GM10248 (cell line): ENCODE measurements around the gene AKR1E2.

Experiments used
- CTCF ChIA-PET: fragments of 300-600 bp; sonication (Branson Sonifier 250); formaldehyde crosslinking; extraction: SDS; loops from one replicate; lab custom pipeline; 2021; ENCODE audit warnings: antibody characterized with exemption; lab: Yijun Ruan, JAX
- POLR2A ChIA-PET: fragments of 350-650 bp; sonication (Branson Sonifier 250); formaldehyde crosslinking; extraction: SDS; loops from one replicate; lab custom pipeline; 2020; ENCODE audit warnings: antibody characterized with exemption; lab: Yijun Ruan, JAX
- DNase-seq: peaks from one replicate; pipeline ENCODE4 v3.0.0; 2012; ENCODE audit errors: extremely low spot score
- TF ChIP-seq, protein P1 (sequence below): IDR thresholded peaks from 2 replicates; pipeline ENCODE4 v1.5.1; 2012; ENCODE audit warnings: mild to moderate bottlenecking, low read depth; ENCODE audit errors: extremely low read depth, missing control alignments, control extremely low read depth

The AKR1E2 gene

DNA sequence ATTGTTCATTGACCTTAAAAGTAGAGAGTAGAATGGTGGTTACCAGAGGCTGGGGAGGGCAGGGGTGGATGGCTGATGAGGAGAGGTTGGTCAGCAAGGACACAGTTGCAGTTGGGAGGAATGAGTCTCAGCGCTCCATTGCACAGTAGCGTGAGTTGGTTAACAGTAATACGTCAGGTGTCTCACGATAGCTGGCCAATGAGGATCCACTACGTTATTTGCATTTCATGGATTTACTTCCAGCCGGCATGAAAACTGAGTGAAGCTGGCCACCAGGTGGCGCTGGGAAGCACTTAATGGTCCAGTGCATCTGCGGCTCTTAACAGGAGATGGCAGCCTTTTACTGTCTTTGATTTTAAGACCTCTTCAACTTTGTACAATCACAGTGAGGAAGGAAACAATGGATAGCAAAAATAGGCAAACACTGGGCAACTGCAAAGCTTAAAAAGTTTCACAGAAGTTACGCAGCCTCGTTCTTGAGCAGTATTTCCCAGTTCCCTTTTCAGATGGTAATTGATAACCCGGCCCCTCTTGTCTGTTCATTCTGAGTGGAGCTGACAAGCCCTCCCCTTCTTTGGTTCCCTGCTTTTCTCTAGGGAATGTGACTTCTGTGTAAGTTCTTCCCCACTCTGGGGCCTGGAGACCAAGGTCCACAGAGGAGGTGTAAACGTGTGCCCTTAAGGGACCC, 23.7 kb downstream of the AKR1E2 start:
- DNase-seq, result peak; percentile 65
- POLR2A ChIA-PET, result no interaction called here
- CTCF ChIA-PET, result interaction anchor here (0.9 to 6.7 kb wide), 38 partner anchors 8 to 772 kb away, joined by 3 to 112 read pairs (median 4); no protein-coding TSS in a partner anchor
- TF ChIP-seq, protein P1, sequence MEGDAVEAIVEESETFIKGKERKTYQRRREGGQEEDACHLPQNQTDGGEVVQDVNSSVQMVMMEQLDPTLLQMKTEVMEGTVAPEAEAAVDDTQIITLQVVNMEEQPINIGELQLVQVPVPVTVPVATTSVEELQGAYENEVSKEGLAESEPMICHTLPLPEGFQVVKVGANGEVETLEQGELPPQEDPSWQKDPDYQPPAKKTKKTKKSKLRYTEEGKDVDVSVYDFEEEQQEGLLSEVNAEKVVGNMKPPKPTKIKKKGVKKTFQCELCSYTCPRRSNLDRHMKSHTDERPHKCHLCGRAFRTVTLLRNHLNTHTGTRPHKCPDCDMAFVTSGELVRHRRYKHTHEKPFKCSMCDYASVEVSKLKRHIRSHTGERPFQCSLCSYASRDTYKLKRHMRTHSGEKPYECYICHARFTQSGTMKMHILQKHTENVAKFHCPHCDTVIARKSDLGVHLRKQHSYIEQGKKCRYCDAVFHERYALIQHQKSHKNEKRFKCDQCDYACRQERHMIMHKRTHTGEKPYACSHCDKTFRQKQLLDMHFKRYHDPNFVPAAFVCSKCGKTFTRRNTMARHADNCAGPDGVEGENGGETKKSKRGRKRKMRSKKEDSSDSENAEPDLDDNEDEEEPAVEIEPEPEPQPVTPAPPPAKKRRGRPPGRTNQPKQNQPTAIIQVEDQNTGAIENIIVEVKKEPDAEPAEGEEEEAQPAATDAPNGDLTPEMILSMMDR, result peak; percentile 100

DNA sequence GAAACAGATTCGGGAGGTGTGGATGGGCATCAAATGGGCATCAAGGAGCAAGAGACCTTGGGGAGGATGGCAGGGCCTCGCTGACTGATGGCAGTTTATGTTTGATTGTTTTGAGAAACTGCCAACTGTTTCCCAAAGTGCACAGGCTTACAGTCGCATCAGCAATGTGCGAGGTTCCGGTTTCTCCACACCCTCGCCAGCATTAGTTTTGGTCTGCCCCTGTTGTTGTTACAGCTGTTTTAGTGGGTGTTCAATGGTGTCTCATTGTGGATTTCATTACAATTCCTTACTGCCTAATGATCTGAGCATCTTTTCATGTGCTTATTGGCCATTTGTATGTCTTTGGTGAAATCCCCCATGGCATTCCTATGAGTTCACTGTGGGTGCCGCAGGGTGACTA, 24.4 kb downstream of the AKR1E2 start:
- ChIA-PET POLR2A (no interaction called here), CTCF (interaction anchor here (0.9 to 6.7 kb wide), 38 partner anchors 8 to 772 kb away, joined by 3 to 112 read pairs (median 4); no protein-coding TSS in a partner anchor)
- TF ChIP-seq, protein P1, result no peak
- DNase-seq, result no peak

DNA sequence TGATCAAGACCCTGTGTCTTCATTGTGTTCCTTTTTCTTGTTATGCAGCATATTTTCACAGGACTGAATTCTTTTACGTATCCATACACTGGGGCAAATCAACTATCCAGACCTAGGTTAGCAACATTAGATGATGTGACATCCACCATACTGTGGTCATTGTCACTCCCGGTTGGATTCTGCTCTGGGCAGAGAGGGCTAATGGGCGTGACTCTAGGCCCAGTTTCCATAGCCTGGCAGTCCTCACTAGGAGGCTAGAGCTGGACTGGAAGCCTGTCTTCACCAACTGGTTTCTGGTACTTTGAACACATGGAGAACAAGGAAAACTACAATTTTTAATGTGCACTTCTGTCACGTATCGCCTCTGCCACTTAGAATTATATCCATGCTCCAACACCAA, 25.2 kb downstream of the AKR1E2 start:
- ChIA-PET CTCF (interaction anchor here (0.7 to 6.7 kb wide), 12 partner anchors 8 to 771 kb away, joined by 3 to 112 read pairs (median 8); no protein-coding TSS in a partner anchor), POLR2A (no interaction called here)
- TF ChIP-seq, protein P1, result no peak
- DNase-seq, result no peak

DNA sequence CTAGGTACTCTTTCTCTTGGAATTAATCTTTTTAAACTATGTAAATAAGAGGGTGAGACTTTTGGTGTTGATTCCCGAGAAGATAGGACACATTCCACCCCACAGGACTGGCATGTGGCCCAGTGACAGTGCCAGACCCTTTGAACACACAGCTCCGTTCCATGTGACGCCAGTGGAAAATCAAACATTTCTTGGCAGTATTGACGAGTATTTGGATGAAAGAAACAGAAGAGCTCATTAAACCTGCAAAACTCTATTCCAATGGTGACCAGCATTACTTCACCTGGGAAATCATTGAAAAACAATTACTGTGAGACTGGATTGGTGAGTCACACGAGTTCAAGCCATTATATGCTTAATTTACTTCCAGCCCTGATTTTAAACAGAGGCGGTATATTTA, 25.8 kb downstream of the AKR1E2 start:
- TF ChIP-seq, protein P1, result no peak
- DNase-seq, result no peak
- ChIA-PET POLR2A (no interaction called here), CTCF (interaction anchor here (1.0 to 6.7 kb wide), 9 partner anchors 9 to 770 kb away, joined by 3 to 112 read pairs (median 36); no protein-coding TSS in a partner anchor)

DNA sequence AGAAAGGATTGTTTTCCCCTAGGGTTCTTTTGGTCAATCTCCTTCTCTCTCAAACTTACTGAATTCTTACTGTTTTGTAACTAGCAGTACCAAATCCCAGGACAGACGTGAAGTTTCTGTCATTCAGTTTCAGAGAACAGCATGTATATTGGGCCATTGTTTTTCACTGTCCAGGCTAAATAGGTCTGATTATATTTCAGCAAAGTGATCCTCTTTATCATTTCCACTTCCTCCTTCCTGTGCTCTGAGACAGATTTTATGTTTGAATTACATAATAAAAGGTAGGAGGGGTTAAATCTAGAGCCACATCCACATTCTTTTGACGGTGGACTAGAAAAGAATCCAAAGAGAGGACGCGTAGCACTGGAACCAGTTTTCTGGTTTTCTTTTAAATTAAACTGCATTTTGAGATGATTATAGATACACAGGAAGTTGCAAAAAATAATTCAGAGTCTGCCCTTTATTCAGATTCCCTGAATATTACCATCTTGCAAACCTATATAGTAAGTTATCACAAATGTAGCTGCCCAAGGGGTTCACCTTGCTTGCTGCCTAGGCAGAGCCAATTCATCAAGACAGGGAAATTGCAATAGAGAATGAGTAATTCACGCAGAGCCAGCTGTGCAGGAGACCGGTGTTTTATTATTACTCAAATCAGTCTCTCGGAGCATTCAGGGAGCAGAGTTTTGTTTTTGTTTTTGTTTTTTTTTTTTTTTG, 40.1 kb downstream of the AKR1E2 start:
- CTCF ChIA-PET, result interaction anchor here (1.2 kb wide), 1 partner anchor 16 kb away, joined by 3 read pairs; no protein-coding TSS in a partner anchor
- POLR2A ChIA-PET, result no interaction called here
- TF ChIP-seq, protein P1, result no peak
- no peak for DNase-seq

DNA sequence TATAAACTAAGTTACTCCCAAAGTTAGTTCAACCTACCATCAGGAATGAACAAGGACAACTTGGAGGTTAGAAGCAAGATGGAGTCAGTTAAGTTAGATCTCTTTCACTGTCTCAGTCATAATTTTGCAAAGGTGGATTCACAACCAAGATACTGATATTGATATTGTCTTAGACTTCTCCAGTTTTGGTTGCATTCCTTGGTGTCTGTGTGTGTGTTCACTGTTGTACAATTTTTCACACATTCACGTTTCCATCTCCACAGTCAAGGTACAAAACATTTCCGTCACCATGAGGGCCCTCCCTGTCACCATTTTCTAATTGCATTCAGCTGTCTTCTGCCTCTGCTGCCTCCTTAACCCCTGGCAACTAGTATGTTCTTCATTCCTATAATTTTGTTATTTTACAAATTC, 41.1 kb downstream of the AKR1E2 start:
- CTCF ChIA-PET, result interaction anchor here (0.9 to 1.2 kb wide), 3 partner anchors 17 to 19 kb away, joined by 3 read pairs; no protein-coding TSS in a partner anchor
- TF ChIP-seq, protein P1, result no peak
- POLR2A ChIA-PET, result no interaction called here
- no peak for DNase-seq
